DND-41 (cell line): ENCODE results near the gene PGK2.

Source experiments
- CTCF ChIP-seq: IDR thresholded peaks from 2 replicates; pipeline ENCODE4 v1.5.1; 2012; ENCODE audit warnings: borderline replicate concordance, low read length, moderate library complexity, mild to moderate bottlenecking; ENCODE audit not compliant: poor library complexity, severe bottlenecking; ENCODE audit errors: extremely low read depth
- EZH2 ChIP-seq: IDR thresholded peaks from 3 replicates; pipeline ENCODE4 v1.6.1; 2012; ENCODE audit warnings: borderline replicate concordance, low read depth, mild to moderate bottlenecking, moderate library complexity, low read length, inconsistent platforms; ENCODE audit not compliant: severe bottlenecking

GRCh38 chr6:49801525-49801924 is 14.4 kb upstream of the PGK2 start:
- TF ChIP-seq CTCF (no peak), EZH2 (no peak)
